Sciatic nerve (tissue), 2 donors: ENCODE measurements around the gene SRC. TPM values are rescaled to one million over a fixed set of nuclear protein-coding genes. Genes with fewer than 3 reads are reported as not detected.
"Not testable (repeated sequence)": the region's sequence is repeated elsewhere in the genome, so short reads cannot be mapped to it uniquely, and the experiment has no call there.

Source experiments
- ATAC-seq: fragments of 200-7000 bp; cut with Tn5 transposase; one replicate; pipeline ENCODE4 v1.9.1; 2020; ENCODE audit warnings: mild to moderate bottlenecking, moderate library complexity
- DNase-seq: peaks from one replicate; pipeline ENCODE4 v3.0.0-alpha.2; 2020; ENCODE audit warnings: low spot score
- intact Hi-C: fragments of 100-400 bp; cut with DNase I; formaldehyde crosslinking; loops from one replicate; pipeline ENCODE4 v1.14.2; 2022
- total RNA-seq: library from RNA; stranded (reverse); fragmentation: NEBNext Ultra II Directional; extraction: Animal tissue kit (Norgen Biotek cat#: 25700); gene quantifications from one replicate; pipeline ENCODE4 v1.2.1, GENCODE V29; 2021
- donor health status: DM: no; HTN: no; CAD: no.
- donor health status: DM: no; HTN: no; CAD: no.

The SRC gene
- total RNA-seq, 1 donor from 2014 or later, result 23.7 TPM

- DNase-seq (no peak), ATAC-seq (peak; percentile 41)
- intact Hi-C loops, result no loop called here
These were observed 11.8 kb downstream of the SRC start for GRCh38 chr20:37357481-37358365.

- DNase-seq, result no peak
- ATAC-seq, result peak; percentile 48
- intact Hi-C loops, result no loop called here
These were observed 12.6 kb downstream of the SRC start for GRCh38 chr20:37358366-37359150.

- ATAC-seq (no peak), DNase-seq (no peak)
- intact Hi-C loops, result no loop called here
These were observed 13.4 kb downstream of the SRC start for GRCh38 chr20:37359331-37359730.

- DNase-seq (no peak), ATAC-seq (no peak)
- intact Hi-C loops, result no loop called here
These were observed 13.9 kb downstream of the SRC start for GRCh38 chr20:37359836-37360235.

- intact Hi-C loops, result no loop called here
- ATAC-seq (no peak), DNase-seq (no peak)
These were observed 14.6 kb downstream of the SRC start for GRCh38 chr20:37360391-37361115.

- intact Hi-C loops, result no loop called here
- DNase-seq (no peak), ATAC-seq (no peak)
These were observed 15.4 kb downstream of the SRC start for GRCh38 chr20:37361336-37361735.

- DNase-seq (no peak), ATAC-seq (no peak)
These were observed 16.4 kb downstream of the SRC start for GRCh38 chr20:37362231-37362792.

GRCh38 chr20:37362821-37363220, 16.9 kb downstream of the SRC start:
- DNase-seq, result no peak
- no peak for ATAC-seq
- intact Hi-C loops, result no loop called here

More at GRCh38 chr20:37362231-37362792, 16.4 kb downstream of the SRC start:
- intact Hi-C loops, result no loop called here

GRCh38 chr20:37363221-37364012, 17.5 kb downstream of the SRC start:
- intact Hi-C loops, result no loop called here
- ATAC-seq (no peak), DNase-seq (no peak)

- no peak for ATAC-seq
- intact Hi-C loops, result no loop called here
- DNase-seq, result no peak
These were observed 18.3 kb downstream of the SRC start for GRCh38 chr20:37364013-37364926.

GRCh38 chr20:37364927-37365272, 19.0 kb downstream of the SRC start:
- DNase-seq, result peak; percentile 27
- ATAC-seq, result no peak
- intact Hi-C loops, result no loop called here

- DNase-seq, result peak; percentile 6
- intact Hi-C loops, result no loop called here
- peak; percentile 45 for ATAC-seq
These were observed 20.1 kb downstream of the SRC start for GRCh38 chr20:37365760-37366638.

- intact Hi-C loops, result no loop called here
- ATAC-seq (no peak), DNase-seq (no peak)
These were observed 20.8 kb downstream of the SRC start for GRCh38 chr20:37366743-37367142.

- intact Hi-C loops, result no loop called here
- no peak for DNase-seq
These were observed 23.9 kb downstream of the SRC start for GRCh38 chr20:37369846-37370245.

GRCh38 chr20:37371845-37372244, 25.9 kb downstream of the SRC start:
- ATAC-seq, DNase-seq, intact Hi-C loops: not testable (repeated sequence)

More at GRCh38 chr20:37369846-37370245, 23.9 kb downstream of the SRC start:
- no peak for ATAC-seq

- intact Hi-C loops, result no loop called here
- no peak for DNase-seq
- no peak for ATAC-seq
These were observed 26.5 kb downstream of the SRC start for GRCh38 chr20:37372441-37372840.
